GM13977 (cell line): ENCODE results near the gene LTC4S.
"Not testable (repeated sequence)": the region's sequence is repeated elsewhere in the genome, so short reads cannot be mapped to it uniquely, and the experiment has no call there.

Experiments
- DNase-seq: peaks from one replicate; pipeline ENCODE4 v3.0.0; 2012; ENCODE audit warnings: low spot score
- in situ Hi-C: fragments of 300-500 bp; cut with MboI; formaldehyde crosslinking; loops from one replicate; pipeline ENCODE4 v1.12.0; 2022; ENCODE audit warnings: low sequenced_read_pairs, low pct_unique_long_range_greater_than_20kb, mixed read lengths, inconsistent platforms; ENCODE audit not compliant: unreplicated experiment
- TF ChIP-seq, protein P1 (sequence below): IDR thresholded peaks from 2 replicates; pipeline ENCODE4 v1.5.1; 2012; ENCODE audit warnings: mild to moderate bottlenecking, control low read depth; ENCODE audit not compliant: insufficient read depth; ENCODE audit errors: extremely low read depth, missing control alignments

LTC4S gene

GRCh38 chr5:179786861-179787260 lies 6.9 kb upstream of the LTC4S start:
- TF ChIP-seq, protein P1, sequence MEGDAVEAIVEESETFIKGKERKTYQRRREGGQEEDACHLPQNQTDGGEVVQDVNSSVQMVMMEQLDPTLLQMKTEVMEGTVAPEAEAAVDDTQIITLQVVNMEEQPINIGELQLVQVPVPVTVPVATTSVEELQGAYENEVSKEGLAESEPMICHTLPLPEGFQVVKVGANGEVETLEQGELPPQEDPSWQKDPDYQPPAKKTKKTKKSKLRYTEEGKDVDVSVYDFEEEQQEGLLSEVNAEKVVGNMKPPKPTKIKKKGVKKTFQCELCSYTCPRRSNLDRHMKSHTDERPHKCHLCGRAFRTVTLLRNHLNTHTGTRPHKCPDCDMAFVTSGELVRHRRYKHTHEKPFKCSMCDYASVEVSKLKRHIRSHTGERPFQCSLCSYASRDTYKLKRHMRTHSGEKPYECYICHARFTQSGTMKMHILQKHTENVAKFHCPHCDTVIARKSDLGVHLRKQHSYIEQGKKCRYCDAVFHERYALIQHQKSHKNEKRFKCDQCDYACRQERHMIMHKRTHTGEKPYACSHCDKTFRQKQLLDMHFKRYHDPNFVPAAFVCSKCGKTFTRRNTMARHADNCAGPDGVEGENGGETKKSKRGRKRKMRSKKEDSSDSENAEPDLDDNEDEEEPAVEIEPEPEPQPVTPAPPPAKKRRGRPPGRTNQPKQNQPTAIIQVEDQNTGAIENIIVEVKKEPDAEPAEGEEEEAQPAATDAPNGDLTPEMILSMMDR, result no peak

DNA sequence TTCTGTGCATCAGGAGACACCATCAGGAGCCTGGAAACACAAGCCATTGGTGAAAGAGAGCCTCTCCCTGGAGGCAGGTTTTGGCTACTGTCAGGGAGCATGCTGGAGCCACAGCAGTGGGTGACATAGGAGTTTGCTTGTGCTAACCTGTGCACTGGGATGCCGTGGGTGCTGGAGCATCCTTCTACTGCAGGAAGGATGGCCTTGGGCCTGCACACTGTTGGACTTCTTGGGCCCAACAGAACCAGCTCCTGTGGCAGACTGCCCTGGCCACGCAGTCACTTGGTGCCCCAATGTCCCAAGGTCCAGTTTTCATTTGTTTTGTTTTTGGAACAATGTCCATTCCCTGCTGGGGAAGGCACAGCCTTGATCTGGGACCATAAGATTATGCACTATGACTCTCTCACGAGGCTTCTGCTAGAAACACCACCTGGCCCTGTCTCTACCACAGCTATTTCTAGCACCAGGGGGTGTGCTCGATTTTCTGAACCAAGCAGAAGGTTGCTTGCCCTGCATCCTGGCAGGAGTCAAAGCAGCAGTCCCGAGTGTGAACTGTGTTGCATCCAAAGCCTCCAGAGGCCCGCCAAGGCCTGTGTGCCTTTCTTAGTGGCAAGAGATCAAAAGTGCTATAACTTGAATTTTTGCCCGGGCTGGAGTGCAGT lies 5.5 kb upstream of the LTC4S start:
- TF ChIP-seq, protein P1, result no peak
- DNase-seq, result no peak
- in situ Hi-C loops, result no loop called here

More at GRCh38 chr5:179786861-179787260, 6.9 kb upstream of the LTC4S start:
- DNase-seq, result no peak
- in situ Hi-C loops, result no loop called here

- in situ Hi-C loops, DNase-seq: not testable (repeated sequence)
These were observed 4.5 kb upstream of the LTC4S start for GRCh38 chr5:179789278-179789677.

DNA sequence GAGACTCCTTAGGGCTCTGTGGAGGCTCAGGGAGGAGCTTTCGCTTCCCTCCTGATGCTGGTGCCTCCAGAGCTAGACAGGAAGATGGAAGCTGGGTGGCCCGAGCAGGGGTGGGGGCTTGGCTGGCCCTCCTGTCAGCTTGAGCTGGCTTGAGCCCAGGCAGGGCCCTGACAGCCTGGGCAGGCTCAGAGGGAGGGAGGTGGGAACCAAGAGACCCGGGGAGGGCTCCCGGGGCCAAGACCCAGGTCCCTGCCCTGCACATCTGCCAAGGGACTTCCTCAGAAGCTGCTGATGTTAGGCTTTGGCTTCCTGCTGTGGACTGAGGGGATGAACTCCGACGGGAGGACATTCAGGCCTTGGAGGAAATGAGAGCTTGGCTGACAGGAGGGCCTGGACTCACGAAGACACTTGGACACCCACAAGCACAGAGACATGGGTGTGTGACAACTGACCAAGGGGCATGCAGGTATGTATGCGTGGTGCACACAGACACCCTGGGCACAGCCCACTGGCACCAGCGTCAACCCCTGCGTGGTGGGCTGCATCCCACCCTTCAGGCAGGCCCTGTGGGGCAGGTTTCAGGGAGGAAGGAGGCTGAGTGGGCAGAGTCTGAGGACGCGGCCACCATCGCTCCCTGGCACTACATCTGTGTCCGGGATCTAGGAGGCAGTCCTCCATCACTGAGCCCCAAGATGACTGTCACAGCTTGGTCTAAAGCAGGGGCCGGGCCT lies 1.7 kb upstream of the LTC4S start:
- DNase-seq, result no peak
- TF ChIP-seq, protein P1, result no peak
- in situ Hi-C loops, result loop anchor here (10.0 kb wide), 1 partner anchor 113 kb away; the partner anchor contains the start of gene TBC1D9B

- TF ChIP-seq, protein P1, result no peak
- DNase-seq, result no peak
- in situ Hi-C loops, result loop anchor here (10.0 kb wide), 1 partner anchor 112 kb away; the partner anchor contains the start of gene TBC1D9B
These were observed 946 bp upstream of the LTC4S start for GRCh38 chr5:179792612-179793467.

DNA sequence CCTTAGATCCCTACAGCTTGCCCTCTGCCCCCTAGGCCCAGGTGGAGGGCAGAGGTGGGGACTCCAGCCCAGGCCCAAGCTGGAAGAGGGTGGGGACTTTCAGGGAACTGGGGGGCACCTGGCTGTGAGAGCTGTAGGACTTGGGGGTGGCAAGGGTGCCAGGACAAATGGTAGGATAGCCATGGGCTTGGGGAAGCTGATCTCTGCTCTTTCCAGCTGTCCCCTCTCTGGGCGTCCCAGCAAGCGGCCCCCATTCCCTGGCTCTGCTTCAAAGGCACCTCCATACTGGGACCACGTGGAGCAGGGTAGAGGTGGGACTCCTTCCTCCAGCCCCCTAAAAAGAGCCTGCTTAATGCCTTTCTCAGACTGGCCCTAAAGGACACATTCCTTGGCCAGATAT lies 385 bp downstream of the LTC4S start:
- in situ Hi-C loops, result loop anchor here (10.0 kb wide), 1 partner anchor 111 kb away; the partner anchor contains the start of gene TBC1D9B
- no peak for DNase-seq
- TF ChIP-seq, protein P1, result no peak
